Calu3 (cell line): ENCODE measurements around the gene BCL2L11. TPM values are rescaled to one million over a fixed set of nuclear protein-coding genes. Genes with fewer than 3 reads are reported as not detected.

Experiments
- BruUV-seq: library from RNA; stranded (reverse); fragments of 400-500 nt; replicated peaks from 2 replicates; lab custom pipeline; 2021; lab: Mats Ljungman, UMichigan
- CTCF ChIA-PET: fragments of 300-600 bp; sonication (Branson Sonifier 250); formaldehyde crosslinking; loops from one replicate; lab custom pipeline; 2022; ENCODE audit warnings: antibody characterized with exemption; lab: Charles Lee
- DNase-seq: peaks from one replicate; pipeline ENCODE4 v3.0.0; 2022
- H3K27ac Mint-ChIP-seq: one replicate; pipeline ENCODE4 v1.8.0; 2022; ENCODE audit warnings: mixed read lengths; ENCODE audit not compliant: unreplicated experiment
- H3K27me3 Mint-ChIP-seq: one replicate; pipeline ENCODE4 v1.8.0; 2022; ENCODE audit warnings: mixed read lengths; ENCODE audit not compliant: unreplicated experiment
- H3K36me3 Mint-ChIP-seq: one replicate; pipeline ENCODE4 v1.8.0; 2022; ENCODE audit warnings: mild to moderate bottlenecking, moderate library complexity, mixed read lengths; ENCODE audit not compliant: insufficient read depth, unreplicated experiment
- H3K4me1 Mint-ChIP-seq: one replicate; pipeline ENCODE4 v1.8.0; 2022; ENCODE audit warnings: mild to moderate bottlenecking, low read depth, mixed read lengths; ENCODE audit not compliant: unreplicated experiment
- H3K4me3 Mint-ChIP-seq: one replicate; pipeline ENCODE4 v1.8.0; 2022; ENCODE audit warnings: mild to moderate bottlenecking, low read depth, moderate library complexity, mixed read lengths; ENCODE audit not compliant: unreplicated experiment
- H3K9me3 Mint-ChIP-seq: one replicate; pipeline ENCODE4 v1.8.0; 2022; ENCODE audit warnings: low read depth, mixed read lengths; ENCODE audit not compliant: unreplicated experiment
- CTCF ChIP-seq: fragments of 200-600 bp; IDR thresholded peaks from one replicate; pipeline ENCODE4 v1.8.0; 2022; ENCODE audit warnings: antibody characterized with exemption; ENCODE audit not compliant: unreplicated experiment
- intact Hi-C: fragments of 100-400 bp; cut with micrococcal nuclease; formaldehyde crosslinking; loops from one replicate; pipeline ENCODE4 v1.10.0; 2022; ENCODE audit not compliant: unreplicated experiment
- total RNA-seq: library from RNA; stranded (reverse); gene quantifications from 2 replicates; pipeline ENCODE4 v1.2.3, GENCODE V29; 2022

The BCL2L11 gene
- total RNA-seq, 1 experiment from 2014 or later, result 18.4 TPM

- intact Hi-C loops, result no loop called here
- Mint-ChIP-seq H3K27me3 (no peaks in the 10 kb centered on the region), H3K4me3 (no peak overlapping the region), H3K27ac (no peak overlapping the region), H3K36me3 (no peaks in the 10 kb centered on the region), H3K4me1 (no peaks in the 10 kb centered on the region), H3K9me3 (peaks cover 4% of the 10 kb centered on the region)
- no peak for TF ChIP-seq CTCF
- BruUV-seq, result no TSS peak
- CTCF ChIA-PET, result interaction anchor here (0.6 kb wide), 1 partner anchor 258 kb away, joined by 3 read pairs; no protein-coding TSS in a partner anchor
- no peak for DNase-seq
Observed at GRCh38 chr2:111209045-111209514, 88.4 kb downstream of the BCL2L11 start.

- no peak for DNase-seq
- no peak for TF ChIP-seq CTCF
- no TSS peak for BruUV-seq
- intact Hi-C loops, result no loop called here
- CTCF ChIA-PET, result no interaction called here
- no peak overlapping the region for H3K27ac Mint-ChIP-seq
- H3K27me3 Mint-ChIP-seq, result no peaks in the 10 kb centered on the region
- peaks cover 9% of the 10 kb centered on the region for H3K9me3 Mint-ChIP-seq
- H3K4me1 Mint-ChIP-seq, result no peaks in the 10 kb centered on the region
- H3K36me3 Mint-ChIP-seq, result no peaks in the 10 kb centered on the region
- no peak overlapping the region for H3K4me3 Mint-ChIP-seq
Observed at GRCh38 chr2:111210036-111210435, 89.3 kb downstream of the BCL2L11 start.

GRCh38 chr2:111213877-111214276 is 93.2 kb downstream of the BCL2L11 start:
- Mint-ChIP-seq H3K36me3 (no peaks in the 10 kb centered on the region), H3K4me1 (no peaks in the 10 kb centered on the region), H3K27me3 (no peaks in the 10 kb centered on the region), H3K9me3 (peaks cover 9% of the 10 kb centered on the region), H3K4me3 (no peak overlapping the region), H3K27ac (no peak overlapping the region)
- CTCF ChIA-PET, result no interaction called here
- no peak for DNase-seq
- intact Hi-C loops, result no loop called here
- TF ChIP-seq CTCF, result no peak
- no TSS peak for BruUV-seq

- BruUV-seq, result no TSS peak
- Mint-ChIP-seq H3K27ac (no peak overlapping the region), H3K4me3 (no peak overlapping the region), H3K36me3 (no peaks in the 10 kb centered on the region), H3K27me3 (no peaks in the 10 kb centered on the region), H3K9me3 (peaks cover 9% of the 10 kb centered on the region), H3K4me1 (no peaks in the 10 kb centered on the region)
- intact Hi-C loops, result no loop called here
- TF ChIP-seq CTCF, result no peak
- CTCF ChIA-PET, result no interaction called here
- no peak for DNase-seq
Observed at GRCh38 chr2:111216811-111217652, 96.3 kb downstream of the BCL2L11 start.
